ENCODE results near the gene CDK11A.

DNA sequence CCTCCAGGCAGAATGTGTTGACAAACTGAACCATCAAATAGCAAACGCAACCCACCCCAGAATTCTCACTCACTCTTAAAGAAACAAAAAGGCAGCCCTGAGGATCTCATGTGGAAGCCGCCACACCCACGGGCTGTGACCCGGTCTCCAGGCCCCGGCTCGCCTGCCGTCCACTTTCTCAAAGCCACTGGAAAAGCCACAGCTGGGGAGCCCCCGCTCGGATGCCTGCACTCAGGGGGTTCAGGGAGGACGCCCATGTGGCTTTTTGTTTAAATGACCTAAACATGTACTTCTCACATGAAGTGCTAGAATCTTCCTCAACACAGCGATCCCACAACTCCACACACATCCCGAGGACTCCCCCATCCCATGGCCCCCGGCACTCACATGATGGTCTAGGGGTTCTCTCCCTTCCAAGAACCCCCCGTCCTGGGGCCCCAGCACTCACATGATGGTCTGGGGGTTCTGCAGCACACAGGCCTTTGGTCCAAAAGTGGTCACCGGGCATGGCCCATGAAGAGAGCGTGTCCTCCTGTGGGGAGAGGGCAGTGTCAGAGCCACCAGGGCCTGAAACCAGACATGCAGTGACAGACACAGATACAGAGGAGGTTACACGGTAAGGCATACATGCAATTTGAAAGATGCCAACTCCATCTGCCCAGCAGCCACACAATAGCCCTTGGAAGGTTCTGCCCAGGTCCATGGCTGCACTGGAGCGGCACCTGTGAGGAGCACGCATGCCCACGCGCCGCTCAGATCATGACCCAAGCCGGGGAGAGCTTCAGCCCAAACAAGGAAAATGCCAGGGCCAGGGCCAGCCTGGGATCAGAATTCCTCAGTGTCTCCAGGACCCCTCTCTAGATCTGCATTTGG lies 37.6 kb upstream of the CDK11A start:
- no peak for TF ChIP-seq EZH2 (IDR thresholded peaks at IDR 0.05; ENCODE audit: low read length, missing control alignments)
- TF ChIP-seq, protein P1, sequence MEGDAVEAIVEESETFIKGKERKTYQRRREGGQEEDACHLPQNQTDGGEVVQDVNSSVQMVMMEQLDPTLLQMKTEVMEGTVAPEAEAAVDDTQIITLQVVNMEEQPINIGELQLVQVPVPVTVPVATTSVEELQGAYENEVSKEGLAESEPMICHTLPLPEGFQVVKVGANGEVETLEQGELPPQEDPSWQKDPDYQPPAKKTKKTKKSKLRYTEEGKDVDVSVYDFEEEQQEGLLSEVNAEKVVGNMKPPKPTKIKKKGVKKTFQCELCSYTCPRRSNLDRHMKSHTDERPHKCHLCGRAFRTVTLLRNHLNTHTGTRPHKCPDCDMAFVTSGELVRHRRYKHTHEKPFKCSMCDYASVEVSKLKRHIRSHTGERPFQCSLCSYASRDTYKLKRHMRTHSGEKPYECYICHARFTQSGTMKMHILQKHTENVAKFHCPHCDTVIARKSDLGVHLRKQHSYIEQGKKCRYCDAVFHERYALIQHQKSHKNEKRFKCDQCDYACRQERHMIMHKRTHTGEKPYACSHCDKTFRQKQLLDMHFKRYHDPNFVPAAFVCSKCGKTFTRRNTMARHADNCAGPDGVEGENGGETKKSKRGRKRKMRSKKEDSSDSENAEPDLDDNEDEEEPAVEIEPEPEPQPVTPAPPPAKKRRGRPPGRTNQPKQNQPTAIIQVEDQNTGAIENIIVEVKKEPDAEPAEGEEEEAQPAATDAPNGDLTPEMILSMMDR (conservative IDR thresholded peaks at IDR 0.05 in 1 of 2, IDR thresholded peaks at IDR 0.05 in 1 of 2; ENCODE audit: low read depth in 1 of 2, low read length in 2 of 2): no peak

All from fibroblast of lung (primary cell).